Activated naive CD4-positive, alpha-beta T cell treated with anti-CD3 and anti-CD28 coated beads, Interleukin-2, amount 10 ng/mL, durations not matched to agents 7 days and 5 days (primary cell): ENCODE results near the gene CARNS1.

ENCODE experiments used
- CTCF ChIA-PET: fragments of 350-600 bp; sonication (Branson Sonifier 250); formaldehyde crosslinking; loops from one replicate; lab custom pipeline; 2021; ENCODE audit warnings: antibody characterized with exemption; lab: Charles Lee
- DNase-seq: peaks from one replicate; pipeline ENCODE4 v3.0.0-alpha.2; 2020
- H3K27ac Mint-ChIP-seq: one replicate; pipeline ENCODE4 v1.8.0; 2021; ENCODE audit warnings: mild to moderate bottlenecking, moderate library complexity, mixed read lengths
- H3K27me3 Mint-ChIP-seq: one replicate; pipeline ENCODE4 v1.8.0; 2021; ENCODE audit warnings: mild to moderate bottlenecking, mixed read lengths
- H3K36me3 Mint-ChIP-seq: one replicate; pipeline ENCODE4 v1.8.0; 2021; ENCODE audit warnings: mixed read lengths
- H3K4me1 Mint-ChIP-seq: one replicate; pipeline ENCODE4 v1.8.0; 2021; ENCODE audit warnings: mixed read lengths
- H3K4me3 Mint-ChIP-seq: one replicate; pipeline ENCODE4 v1.8.0; 2021; ENCODE audit warnings: mild to moderate bottlenecking, moderate library complexity, mixed read lengths
- H3K9me3 Mint-ChIP-seq: one replicate; pipeline ENCODE4 v1.8.0; 2021; ENCODE audit warnings: mixed read lengths

CARNS1 gene

GRCh38 chr11:67449116-67449844, 33.8 kb downstream of the CARNS1 start:
- Mint-ChIP-seq H3K9me3 (no peaks in the 10 kb centered on the region), H3K27ac (peak overlapping the region; percentile 25), H3K4me3 (no peak overlapping the region), H3K4me1 (peaks cover 49% of the 10 kb centered on the region), H3K27me3 (peaks cover 30% of the 10 kb centered on the region), H3K36me3 (peaks cover 2% of the 10 kb centered on the region)
- no peak for DNase-seq
- CTCF ChIA-PET = no interaction called here

- no peak overlapping the region for H3K27ac Mint-ChIP-seq
- DNase-seq = no peak
- CTCF ChIA-PET = no interaction called here
Observed at GRCh38 chr11:67450796-67451657, 35.5 kb downstream of the CARNS1 start.

DNA sequence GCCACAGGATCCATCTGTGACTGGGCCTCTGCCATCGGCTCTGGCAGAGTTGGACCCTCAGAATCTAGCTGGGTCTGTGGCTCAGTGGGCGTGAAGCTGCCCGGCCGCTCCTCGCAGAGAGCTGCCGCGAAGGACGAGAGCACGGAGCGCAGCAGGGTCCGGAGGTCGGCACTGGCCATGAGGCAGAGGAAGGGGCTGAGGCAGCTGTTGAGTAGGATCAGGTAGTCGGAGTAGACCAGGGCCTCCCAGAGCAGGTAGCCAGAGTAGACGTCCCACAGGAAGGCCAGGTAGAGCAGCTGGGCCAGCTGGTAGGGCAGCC, 36.1 kb downstream of the CARNS1 start:
- H3K4me1 Mint-ChIP-seq = peaks cover 26% of the 10 kb centered on the region
- CTCF ChIA-PET = no interaction called here
- H3K27me3 Mint-ChIP-seq = peaks cover 44% of the 10 kb centered on the region
- H3K36me3 Mint-ChIP-seq = peaks cover 2% of the 10 kb centered on the region
- DNase-seq = no peak
- no peaks in the 10 kb centered on the region for H3K9me3 Mint-ChIP-seq
- H3K27ac Mint-ChIP-seq = no peak overlapping the region
- H3K4me3 Mint-ChIP-seq = no peak overlapping the region

More at GRCh38 chr11:67450796-67451657, 35.5 kb downstream of the CARNS1 start:
- H3K4me1 Mint-ChIP-seq = peaks cover 32% of the 10 kb centered on the region
- peaks cover 2% of the 10 kb centered on the region for H3K36me3 Mint-ChIP-seq
- H3K27me3 Mint-ChIP-seq = peaks cover 38% of the 10 kb centered on the region
- H3K9me3 Mint-ChIP-seq = no peaks in the 10 kb centered on the region
- no peak overlapping the region for H3K4me3 Mint-ChIP-seq

- H3K27ac Mint-ChIP-seq = peak within 1 kb of the TSS; percentile 49
- H3K4me3 Mint-ChIP-seq = no peak within 1 kb of the TSS
- peaks cover 19% of the 10 kb centered on the region for H3K4me1 Mint-ChIP-seq
- no peaks in the 10 kb centered on the region for H3K9me3 Mint-ChIP-seq
- no peak for DNase-seq
- CTCF ChIA-PET = no interaction called here
- H3K27me3 Mint-ChIP-seq = peaks cover 51% of the 10 kb centered on the region
- peaks cover 2% of the 10 kb centered on the region for H3K36me3 Mint-ChIP-seq
Observed at GRCh38 chr11:67452141-67452952, 36.9 kb downstream of the CARNS1 start, which contains the start of gene GPR152. GPR152 (minus strand) TSS chr11:67452729; CDS start chr11:67452724, 5 bp downstream.

DNA sequence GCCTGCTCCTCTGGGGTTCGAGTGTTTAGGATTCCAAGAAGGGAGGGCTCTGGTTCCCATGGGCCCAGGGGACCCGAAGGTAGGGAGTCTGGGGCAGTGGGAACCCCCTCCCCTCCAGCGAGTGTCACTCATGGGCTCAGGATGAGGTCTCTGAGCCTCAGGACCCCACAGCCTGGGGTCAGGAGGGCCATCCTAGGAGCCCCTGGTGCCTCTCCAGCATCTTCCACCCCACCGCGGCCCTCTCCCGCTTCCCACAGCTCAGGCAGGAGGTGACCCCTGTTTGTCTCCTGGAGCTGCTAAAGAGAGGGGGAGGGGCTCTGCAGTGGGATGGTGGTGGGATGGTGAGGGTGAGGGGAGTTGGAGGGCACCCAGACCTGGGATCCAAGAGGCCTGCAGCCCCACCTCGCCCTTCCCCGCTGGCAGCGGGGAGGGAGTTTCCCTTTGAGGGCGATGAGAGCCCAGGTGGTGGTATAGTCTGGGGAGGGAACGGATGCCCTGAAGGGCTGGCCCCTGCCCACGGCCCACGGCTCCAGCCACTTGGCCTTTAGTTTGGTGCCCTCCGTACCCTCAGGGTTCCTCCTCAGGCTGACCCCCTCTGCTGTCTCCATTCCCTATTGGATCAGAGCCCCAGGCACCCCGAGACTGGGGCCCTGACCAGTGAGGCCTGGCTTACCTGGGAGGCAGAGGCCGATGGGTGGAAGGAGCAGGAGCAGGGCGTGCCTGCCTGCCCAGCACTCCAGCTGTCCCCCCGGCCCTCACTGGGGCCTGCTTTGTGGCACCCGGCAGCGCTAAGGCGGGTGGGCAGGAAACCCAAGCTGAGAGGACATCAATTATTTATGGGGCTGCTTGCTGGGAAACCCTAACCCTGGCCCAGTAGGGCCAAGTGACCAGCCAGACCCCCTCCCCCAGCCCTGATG, 38.6 kb downstream of the CARNS1 start:
- CTCF ChIA-PET = no interaction called here
- H3K4me3 Mint-ChIP-seq = no peak overlapping the region
- no peak for DNase-seq
- H3K9me3 Mint-ChIP-seq = no peaks in the 10 kb centered on the region
- H3K4me1 Mint-ChIP-seq = peaks cover 4% of the 10 kb centered on the region
- no peak overlapping the region for H3K27ac Mint-ChIP-seq
- H3K36me3 Mint-ChIP-seq = no peaks in the 10 kb centered on the region
- peaks cover 59% of the 10 kb centered on the region for H3K27me3 Mint-ChIP-seq

DNA sequence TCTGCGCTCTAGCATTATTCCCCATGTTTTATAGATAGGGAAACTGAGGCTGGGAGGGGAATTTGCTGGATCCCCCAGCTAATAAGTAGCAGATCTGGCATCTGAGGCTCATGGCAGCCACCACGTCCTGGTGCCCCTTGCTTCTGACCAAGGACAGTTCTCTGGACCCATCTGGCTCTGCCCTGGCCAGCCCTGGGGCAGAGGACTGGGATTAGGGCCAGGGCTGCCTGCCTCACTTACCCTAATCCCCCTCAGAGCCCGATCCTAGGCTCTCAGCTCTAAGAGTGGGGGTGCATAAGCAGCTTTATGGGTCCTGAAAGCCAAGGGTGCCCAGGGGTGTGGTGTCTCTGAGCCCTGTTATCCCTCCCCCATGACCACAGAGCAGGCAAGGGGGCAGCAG, 39.6 kb downstream of the CARNS1 start, which contains the start of gene CABP4:
TSS of gene CABP4 (plus strand) at position 301 of the 400 bp plus-strand sequence. CDS start at position 371, 70 bp downstream.
- peaks cover 62% of the 10 kb centered on the region for H3K27me3 Mint-ChIP-seq
- CTCF ChIA-PET = no interaction called here
- H3K36me3 Mint-ChIP-seq = no peaks in the 10 kb centered on the region
- no peak within 1 kb of the TSS for H3K4me3 Mint-ChIP-seq
- H3K27ac Mint-ChIP-seq = no peak within 1 kb of the TSS
- peaks cover 3% of the 10 kb centered on the region for H3K4me1 Mint-ChIP-seq
- no peaks in the 10 kb centered on the region for H3K9me3 Mint-ChIP-seq
- DNase-seq = no peak

DNA sequence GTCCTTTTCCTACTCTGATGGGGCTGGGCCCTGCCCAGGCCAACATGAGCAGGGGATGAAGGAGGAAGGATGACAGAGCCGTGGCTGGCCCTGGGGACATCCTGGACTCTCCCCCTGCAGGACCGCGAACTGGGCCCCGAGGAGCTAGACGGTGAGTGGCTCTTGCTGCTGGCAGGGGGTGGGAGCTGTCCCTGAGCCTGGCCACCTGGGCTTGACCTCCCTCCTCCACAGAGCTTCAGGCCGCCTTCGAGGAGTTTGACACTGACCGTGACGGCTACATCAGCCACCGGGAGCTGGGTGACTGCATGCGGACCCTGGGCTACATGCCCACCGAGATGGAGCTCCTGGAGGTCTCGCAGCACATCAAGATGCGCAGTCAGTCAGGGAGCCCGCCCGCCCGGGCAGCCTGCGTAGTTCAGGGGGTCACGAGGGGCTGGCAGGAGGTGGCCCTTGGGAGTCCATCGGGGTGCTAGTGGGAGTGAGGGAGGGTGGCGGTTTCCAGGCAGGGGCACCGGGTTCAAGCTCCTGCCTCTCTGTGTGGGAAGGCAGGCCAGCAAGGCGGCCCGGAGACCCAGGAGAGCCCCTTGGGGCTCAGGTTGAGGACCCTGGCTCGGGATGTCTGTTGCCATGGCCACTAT, 40.7 kb downstream of the CARNS1 start:
- Mint-ChIP-seq H3K4me3 (no peak overlapping the region), H3K9me3 (no peaks in the 10 kb centered on the region)
- CTCF ChIA-PET = interaction anchor here (1.0 kb wide), 1 partner anchor 12 kb away, joined by 4 read pairs; the partner anchor contains the start of gene TMEM134

GRCh38 chr11:67457453-67457852, 42.0 kb downstream of the CARNS1 start:
- Mint-ChIP-seq H3K4me3 (no peak overlapping the region), H3K27ac (no peak overlapping the region), H3K36me3 (no peaks in the 10 kb centered on the region), H3K9me3 (no peaks in the 10 kb centered on the region), H3K4me1 (peaks cover 5% of the 10 kb centered on the region), H3K27me3 (peaks cover 55% of the 10 kb centered on the region)
- CTCF ChIA-PET = no interaction called here
- no peak for DNase-seq

More for the DNA sequence above, 40.7 kb downstream of the CARNS1 start:
- no peaks in the 10 kb centered on the region for H3K36me3 Mint-ChIP-seq
- no peak overlapping the region for H3K27ac Mint-ChIP-seq
- no peak for DNase-seq
- peaks cover 60% of the 10 kb centered on the region for H3K27me3 Mint-ChIP-seq
- H3K4me1 Mint-ChIP-seq = peaks cover 5% of the 10 kb centered on the region

DNA sequence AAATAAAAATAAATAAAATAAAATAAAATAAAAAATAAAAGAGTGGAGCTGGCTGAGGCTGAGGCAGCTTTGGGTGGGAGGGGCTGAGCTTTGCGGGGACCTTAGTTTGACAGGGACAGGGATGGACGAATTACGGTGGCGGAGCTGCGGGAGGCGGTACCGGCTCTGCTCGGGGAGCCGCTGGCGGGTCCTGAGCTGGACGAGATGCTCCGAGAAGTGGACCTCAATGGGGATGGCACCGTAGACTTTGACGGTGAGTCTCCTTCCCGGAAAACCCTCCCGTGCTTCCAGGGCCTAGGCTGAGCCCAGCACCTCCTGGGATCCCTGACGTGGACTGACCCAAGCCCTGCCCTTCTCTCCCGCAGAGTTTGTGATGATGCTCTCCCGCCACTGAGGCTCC, 42.8 kb downstream of the CARNS1 start:
- Mint-ChIP-seq H3K27me3 (peaks cover 55% of the 10 kb centered on the region), H3K27ac (no peak overlapping the region), H3K36me3 (no peaks in the 10 kb centered on the region), H3K4me1 (peaks cover 6% of the 10 kb centered on the region), H3K9me3 (no peaks in the 10 kb centered on the region), H3K4me3 (no peak overlapping the region)
- CTCF ChIA-PET = interaction anchor here (1.2 kb wide), 1 partner anchor 19 kb away, joined by 3 read pairs; no protein-coding TSS in a partner anchor
- DNase-seq = no peak

DNA sequence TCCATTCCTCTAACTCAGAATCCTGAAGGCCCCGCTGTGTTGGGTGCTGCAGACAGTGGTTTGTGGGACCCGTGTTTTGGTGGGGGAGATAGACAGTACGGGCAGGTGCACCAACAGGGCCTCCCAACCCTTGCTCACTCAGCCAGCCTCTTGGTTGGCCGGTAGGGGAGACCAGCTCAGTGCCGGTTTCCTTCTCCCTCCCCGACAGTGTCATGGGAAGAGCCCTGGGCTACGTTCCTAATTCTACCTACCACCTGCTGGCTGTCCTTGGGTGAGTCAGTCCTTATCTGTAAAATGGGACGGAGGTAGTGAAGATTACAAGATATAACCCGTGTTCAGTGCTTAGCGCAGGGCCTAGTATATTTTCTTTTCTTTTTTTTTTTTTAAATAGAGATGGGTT, 47.7 kb downstream of the CARNS1 start:
- peaks cover 27% of the 10 kb centered on the region for H3K27me3 Mint-ChIP-seq
- peaks cover 7% of the 10 kb centered on the region for H3K36me3 Mint-ChIP-seq
- no peaks in the 10 kb centered on the region for H3K9me3 Mint-ChIP-seq
- no peak overlapping the region for H3K4me3 Mint-ChIP-seq
- no peak for DNase-seq
- H3K4me1 Mint-ChIP-seq = peaks cover 42% of the 10 kb centered on the region
- CTCF ChIA-PET = interaction anchor here (0.6 kb wide), 1 partner anchor 106 kb away, joined by 3 read pairs; no protein-coding TSS in a partner anchor
- no peak overlapping the region for H3K27ac Mint-ChIP-seq

GRCh38 chr11:67463680-67464410, 48.4 kb downstream of the CARNS1 start:
- Mint-ChIP-seq H3K4me3 (peak overlapping the region; percentile 80), H3K4me1 (peaks cover 46% of the 10 kb centered on the region), H3K9me3 (no peaks in the 10 kb centered on the region), H3K27me3 (peaks cover 21% of the 10 kb centered on the region), H3K27ac (peak overlapping the region; percentile 93), H3K36me3 (peaks cover 8% of the 10 kb centered on the region)
- no peak for DNase-seq
- CTCF ChIA-PET = interaction anchor here (0.6 kb wide), 1 partner anchor 107 kb away, joined by 3 read pairs; no protein-coding TSS in a partner anchor
